ENCODE data around the gene TMCC1.
"Not testable (repeated sequence)": the region's sequence is repeated elsewhere in the genome, so short reads cannot be mapped to it uniquely, and the experiment has no call there.

TMCC1 gene

GRCh38 chr3:129715854-129716253, 177.7 kb downstream of the TMCC1 start:
- DNase-seq: no peak

DNA sequence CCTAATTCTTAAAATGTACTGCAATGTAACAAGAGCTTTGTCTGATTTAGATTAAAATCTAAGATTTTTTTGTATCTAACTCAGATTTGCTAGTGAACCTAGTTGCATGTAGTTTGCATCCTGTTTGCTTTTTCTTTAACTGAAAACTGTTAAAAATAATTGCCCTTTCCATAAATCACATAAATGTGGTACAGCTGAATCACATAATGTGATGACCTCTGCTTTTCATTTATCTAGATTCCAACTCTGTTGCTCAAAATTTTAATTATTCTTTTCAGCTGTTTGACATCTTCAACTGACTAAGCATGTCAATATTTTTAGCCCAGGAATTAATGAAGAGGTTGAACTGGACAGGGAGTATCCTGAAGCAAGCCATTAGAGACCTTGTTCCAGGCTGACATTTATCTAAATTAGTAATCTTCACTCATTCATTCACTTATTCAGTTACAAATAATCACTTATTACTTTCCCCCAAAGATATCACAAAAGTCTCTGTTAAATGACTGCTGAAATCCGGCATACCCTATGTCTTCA, 185.1 kb downstream of the TMCC1 start:
- no peak for DNase-seq

DNA sequence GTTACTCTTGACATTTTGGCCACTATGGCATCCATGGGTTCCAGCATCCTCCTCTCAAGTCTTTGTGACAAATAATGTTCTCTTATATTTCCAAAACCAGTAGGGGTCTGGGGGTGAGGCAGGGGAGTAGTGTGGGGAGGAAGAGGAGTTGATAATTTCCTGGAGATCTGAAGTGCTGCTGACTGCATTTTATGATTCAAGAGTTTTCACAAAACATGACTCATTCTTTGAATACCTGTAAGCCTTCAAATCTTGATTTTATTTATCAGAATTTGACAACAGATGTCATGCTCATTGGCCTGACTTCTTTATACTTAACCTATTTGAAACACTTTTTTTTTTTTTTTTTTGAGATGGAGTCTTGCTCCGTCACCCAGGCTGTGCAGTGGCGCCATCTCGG, 188.2 kb downstream of the TMCC1 start:
- DNase-seq: no peak

DNA sequence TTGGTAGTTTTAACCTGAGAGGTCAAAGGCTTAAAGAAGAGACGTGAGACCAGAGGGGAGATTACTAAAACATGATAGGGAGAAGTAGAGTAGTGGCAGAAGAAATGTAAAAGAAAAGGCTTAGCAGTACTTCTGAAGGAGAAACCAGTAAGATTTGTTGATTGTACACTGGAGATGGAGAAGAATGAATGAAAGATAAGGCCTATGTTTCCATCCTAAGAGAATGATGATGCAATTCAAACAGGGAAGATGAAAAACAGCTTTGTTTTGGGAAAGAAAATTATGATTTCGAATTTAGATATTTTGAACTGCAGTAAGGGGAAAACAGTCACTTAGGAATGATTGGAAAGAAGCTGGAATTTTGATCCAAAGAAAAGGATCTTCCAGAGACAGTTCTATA, 189.6 kb downstream of the TMCC1 start:
- no peak for DNase-seq

DNA sequence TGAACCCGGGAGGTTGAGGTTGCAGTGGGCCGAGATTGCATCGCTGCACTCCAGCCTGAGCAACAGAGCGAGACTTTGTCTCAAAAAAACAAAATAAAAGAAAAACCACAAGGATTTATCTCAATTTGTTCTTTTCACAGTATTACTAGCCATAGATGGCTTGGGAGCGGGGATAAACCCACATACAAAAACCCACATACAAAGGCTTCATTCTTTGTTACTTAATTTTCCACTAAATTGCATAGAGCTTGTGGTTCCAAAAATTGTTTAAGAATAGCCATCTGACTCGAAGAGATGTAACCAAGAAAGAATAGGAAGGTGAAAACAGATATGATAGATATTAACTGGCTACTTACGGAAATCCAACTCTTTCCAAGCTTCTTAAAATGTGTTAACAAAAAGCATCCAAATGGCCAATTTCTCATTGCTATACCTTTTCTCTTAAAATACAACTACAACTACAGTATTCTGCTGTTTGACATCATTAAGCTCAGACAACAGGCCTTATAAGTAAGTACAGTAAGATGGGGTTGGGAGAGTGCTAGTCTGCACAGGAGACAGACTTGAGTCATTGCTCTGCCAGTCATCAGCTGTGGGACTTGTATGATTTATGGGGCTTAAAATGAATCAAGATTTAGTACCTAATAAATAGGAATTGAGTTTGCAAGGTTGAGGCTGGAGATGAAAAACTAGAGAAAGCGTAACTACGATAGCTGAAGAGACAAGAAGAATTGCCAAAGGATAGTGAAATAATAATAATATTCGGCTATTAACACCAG, 190.4 kb downstream of the TMCC1 start:
- DNase-seq: no peak

DNA sequence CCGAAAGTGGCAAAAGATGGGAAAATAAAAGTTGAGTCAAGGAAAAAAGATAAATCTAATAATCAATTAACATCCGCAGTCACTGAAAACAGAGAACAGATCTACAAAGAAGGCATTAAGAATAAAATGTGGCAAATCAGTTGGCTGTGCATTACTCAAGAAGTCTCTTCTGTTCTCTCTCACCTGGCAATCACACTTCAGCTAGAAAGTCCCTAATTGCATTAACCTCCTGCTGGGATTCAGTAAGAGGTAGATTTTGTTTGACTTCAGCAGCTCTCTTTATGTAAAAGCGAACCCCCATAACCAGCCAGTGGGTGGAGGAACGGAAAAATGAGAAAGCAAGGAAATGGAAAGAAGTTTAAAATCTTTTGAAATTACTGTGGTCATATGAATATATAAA, 192.3 kb downstream of the TMCC1 start:
- DNase-seq: no peak

DNA sequence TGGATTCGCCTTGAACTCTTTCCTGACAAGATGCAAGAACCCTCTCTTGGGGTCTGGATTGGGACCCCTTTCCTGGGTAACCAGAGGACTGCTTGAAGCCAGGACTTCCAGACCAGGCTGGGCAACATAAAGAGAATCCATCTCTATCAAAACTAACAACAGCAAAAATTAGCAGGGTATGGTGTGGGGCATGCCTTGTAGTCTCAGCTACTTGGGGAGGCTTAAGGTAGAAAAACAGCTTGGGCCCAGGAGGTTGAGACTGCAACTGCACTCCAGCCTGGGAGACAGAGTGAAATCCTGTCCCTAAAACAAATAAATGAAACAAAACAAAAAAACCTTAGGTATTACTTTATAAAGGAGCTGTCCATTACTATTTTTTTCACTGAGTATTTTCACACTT, 193.9 kb downstream of the TMCC1 start:
- DNase-seq: no peak

GRCh38 chr3:129699199-129699598, 194.3 kb downstream of the TMCC1 start:
- DNase-seq: no peak

- no peak for DNase-seq
These were observed 196.1 kb downstream of the TMCC1 start for GRCh38 chr3:129697229-129697969.

DNA sequence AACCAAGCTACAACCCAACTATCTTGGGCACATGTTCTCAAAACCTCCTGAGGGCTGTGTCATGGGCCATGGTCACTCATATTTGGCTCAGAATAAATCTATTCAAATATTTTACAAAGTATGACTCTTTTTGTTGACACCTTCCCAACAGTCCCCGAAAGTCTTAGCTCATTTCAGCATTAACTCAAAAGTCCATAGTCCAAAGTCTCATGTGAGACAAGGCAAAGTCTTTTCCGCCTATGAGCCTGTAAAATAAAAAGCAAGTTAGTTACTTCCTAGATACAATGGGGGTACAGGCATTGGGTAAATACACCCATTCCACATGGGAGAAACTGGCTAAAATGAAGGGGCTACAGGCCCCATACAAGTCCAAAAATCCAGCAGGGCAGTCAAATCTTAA, 197.1 kb downstream of the TMCC1 start:
- DNase-seq: not testable (repeated sequence)

DNA sequence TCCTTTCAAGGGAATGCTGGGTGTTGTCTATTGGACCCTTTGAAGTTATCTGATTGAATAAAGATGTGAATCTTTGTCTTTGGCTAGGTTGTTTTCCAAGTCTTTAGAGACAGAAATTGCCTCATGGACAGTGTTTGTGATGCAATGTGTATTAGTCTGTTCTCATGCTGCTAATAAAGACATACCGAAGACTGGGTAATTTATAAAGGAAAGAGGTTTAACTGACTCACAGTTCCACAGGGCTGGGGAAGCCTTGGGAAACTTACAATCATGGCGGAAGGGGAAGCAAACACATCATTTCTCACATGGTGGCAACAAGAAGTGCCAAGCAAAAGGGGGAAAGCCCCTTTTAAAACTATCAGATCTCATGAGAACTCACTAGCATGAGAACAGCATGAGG, 198.3 kb downstream of the TMCC1 start:
- no peak for DNase-seq

- DNase-seq: no peak
These were observed 199.3 kb downstream of the TMCC1 start for GRCh38 chr3:129694228-129694627.

GRCh38 chr3:129692743-129693142, 200.8 kb downstream of the TMCC1 start:
- no peak for DNase-seq

GRCh38 chr3:129690963-129691362, 202.5 kb downstream of the TMCC1 start:
- no peak for DNase-seq

DNA sequence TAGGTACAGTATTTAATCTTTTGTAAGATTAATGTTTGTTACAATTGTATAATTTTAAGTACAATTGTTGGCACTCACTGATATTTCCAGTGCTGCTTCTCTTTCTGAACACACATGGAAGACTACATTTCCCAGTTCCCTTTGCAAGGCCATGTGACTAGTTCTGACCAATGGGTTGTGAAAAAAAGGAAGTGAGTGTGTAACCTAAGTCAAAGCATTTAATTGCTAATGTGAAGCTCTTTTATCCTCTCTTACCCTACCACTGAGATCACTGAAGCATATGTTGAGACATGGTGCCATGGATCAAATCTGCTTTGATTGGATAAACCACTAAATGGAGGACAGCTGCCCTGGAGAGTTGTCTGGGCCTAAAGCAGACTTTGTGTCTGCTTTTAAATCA, 203.1 kb downstream of the TMCC1 start:
- DNase-seq: peak; percentile 64

DNA sequence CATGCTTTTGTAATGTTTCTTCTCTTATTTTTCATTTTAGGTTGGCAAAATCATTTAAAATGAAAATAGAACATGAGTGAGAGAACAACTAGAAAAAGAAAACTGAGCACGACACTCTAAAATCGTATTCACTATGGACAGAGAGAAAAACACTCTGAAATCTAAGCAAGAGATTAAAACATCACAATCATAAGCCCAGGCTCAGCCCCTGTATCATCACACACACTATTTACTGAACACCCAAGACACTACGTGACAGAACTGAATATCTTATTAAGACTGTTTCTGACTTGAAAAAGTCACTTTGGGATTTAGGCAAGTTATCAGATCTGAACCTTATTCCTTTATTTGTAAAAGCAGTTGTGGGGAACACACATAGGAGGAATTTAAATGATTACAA, 204.5 kb downstream of the TMCC1 start:
- no peak for DNase-seq

GRCh38 chr3:129688271-129688895, 205.1 kb downstream of the TMCC1 start:
- peak; percentile 70 for DNase-seq

- no peak for DNase-seq
These were observed 205.9 kb downstream of the TMCC1 start for GRCh38 chr3:129687586-129688125.

GRCh38 chr3:129686941-129687340, 206.6 kb downstream of the TMCC1 start:
- no peak for DNase-seq

DNA sequence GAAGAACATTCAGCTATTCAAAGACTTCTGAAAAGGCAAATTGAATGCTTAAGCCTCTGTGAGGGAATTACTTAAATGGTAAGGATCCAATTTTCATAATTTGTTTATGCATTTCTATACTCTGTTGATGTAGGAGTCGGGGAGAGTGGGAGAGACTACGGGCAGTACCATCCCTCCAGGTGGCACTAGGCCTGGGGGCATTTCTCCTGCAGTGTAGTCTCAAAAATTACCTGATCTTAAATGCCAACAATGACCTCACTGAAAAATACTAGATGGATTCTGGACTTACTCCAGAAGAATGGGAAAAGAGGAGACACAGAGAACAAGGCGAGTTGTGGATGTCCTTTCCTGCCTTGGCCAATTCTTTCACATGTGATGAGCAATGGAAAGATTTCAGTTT, 209.2 kb downstream of the TMCC1 start:
- no peak for DNase-seq

DNA sequence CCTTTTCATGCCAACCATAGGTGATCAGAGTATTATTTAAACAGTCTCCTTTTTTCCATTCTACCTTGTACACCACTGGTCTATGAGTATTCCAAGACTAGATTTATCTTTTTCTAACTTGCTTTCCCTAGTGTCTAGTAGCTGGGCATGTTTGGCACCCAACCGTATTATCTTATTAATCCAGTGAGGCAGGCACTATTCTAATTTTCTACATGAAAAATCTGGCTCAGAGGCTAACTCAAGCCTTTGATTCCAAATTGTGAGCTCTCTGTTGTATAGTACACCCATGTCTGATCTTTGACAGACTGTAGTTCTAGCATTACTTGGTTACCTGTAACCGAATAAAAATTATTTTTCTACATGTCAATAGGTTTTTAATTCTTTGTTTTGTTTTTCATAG, 210.3 kb downstream of the TMCC1 start:
- no peak for DNase-seq

GRCh38 chr3:129676985-129677384, 216.5 kb downstream of the TMCC1 start:
- DNase-seq: no peak

DNA sequence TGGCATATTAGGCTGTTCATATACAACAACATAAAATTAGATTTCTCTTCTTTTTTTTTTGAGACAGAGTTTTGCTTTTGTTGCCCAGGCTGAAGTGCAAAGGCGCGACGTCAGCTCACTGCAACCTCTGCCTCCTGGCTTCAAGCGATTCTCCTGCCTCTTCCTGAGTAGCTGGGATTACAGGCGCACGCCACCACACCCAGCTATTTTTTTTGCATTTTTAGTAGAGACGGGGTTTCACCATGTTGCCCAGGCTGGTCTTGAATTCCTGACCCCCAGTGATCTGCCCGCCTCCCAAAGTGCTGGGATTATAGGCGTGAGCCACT, 218.8 kb downstream of the TMCC1 start:
- not testable (repeated sequence) for DNase-seq
